ENCODE measurements around the gene CHORDC1.

- TF ChIP-seq CTCF (IDR thresholded peaks at IDR 0.05) = no peak
- TF ChIP-seq RAD21 (IDR thresholded peaks at IDR 0.05; ENCODE audit: low read length) = no peak
- TF ChIP-seq MAX (IDR thresholded peaks at IDR 0.05; ENCODE audit: low read depth) = no peak
- TF ChIP-seq EP300 (IDR thresholded peaks at IDR 0.05; ENCODE audit: borderline replicate concordance in 1 of 2, low read depth in 1 of 2, low read length in 1 of 2) = no peak
- TF ChIP-seq SIN3A (IDR thresholded peaks at IDR 0.05; ENCODE audit: borderline replicate concordance, low read depth, low read length) = no peak
- no peak for TF ChIP-seq TCF12 (IDR thresholded peaks at IDR 0.05)
- no peak for TF ChIP-seq SMC3 (IDR thresholded peaks at IDR 0.05; ENCODE audit: low read depth, low read length)
- TF ChIP-seq POLR2AphosphoS5 (IDR thresholded peaks at IDR 0.05; ENCODE audit: low read depth, low read length) = no peak
These were observed 20.5 kb downstream of the CHORDC1 start for GRCh38 chr11:90202342-90202741.
